Activated naive CD8-positive, alpha-beta T cell treated with anti-CD3 and anti-CD28 coated beads for 36 hours (primary cell): ENCODE measurements around the gene NFATC3. TPM values are rescaled to one million over a fixed set of nuclear protein-coding genes. Genes with fewer than 3 reads are reported as not detected.

Experiments used
- DNase-seq: peaks from one replicate; pipeline ENCODE4 v3.0.0; 2021
- H3K27ac Mint-ChIP-seq: one replicate; pipeline ENCODE4 v1.8.0; 2022; ENCODE audit warnings: mild to moderate bottlenecking, moderate library complexity, mixed read lengths
- H3K27me3 Mint-ChIP-seq: one replicate; pipeline ENCODE4 v1.8.0; 2022; ENCODE audit warnings: mild to moderate bottlenecking, mixed read lengths
- H3K36me3 Mint-ChIP-seq: one replicate; pipeline ENCODE4 v1.8.0; 2021; ENCODE audit warnings: mild to moderate bottlenecking, mixed read lengths
- H3K4me1 Mint-ChIP-seq: one replicate; pipeline ENCODE4 v1.8.0; 2021; ENCODE audit warnings: mixed read lengths
- H3K4me3 Mint-ChIP-seq: one replicate; pipeline ENCODE4 v1.8.0; 2022; ENCODE audit warnings: mild to moderate bottlenecking, moderate library complexity, mixed read lengths
- H3K9me3 Mint-ChIP-seq: one replicate; pipeline ENCODE4 v1.8.0; 2022; ENCODE audit warnings: mixed read lengths
- total RNA-seq, 2 experiments: library from RNA; stranded (reverse); gene quantifications; one replicate each; pipeline ENCODE4 v1.2.3, GENCODE V29; 2021

Gene NFATC3
- total RNA-seq: 10 to 100 TPM; 76.3 to 79.2 TPM

GRCh38 chr16:68085259-68086071 lies at the start of gene NFATC3:
NFATC3 (plus strand) TSS chr16:68085370; CDS start chr16:68085682, 312 bp downstream.
- peak; percentile 99 for DNase-seq
- Mint-ChIP-seq H3K4me3 (peak within 1 kb of the TSS; percentile 88), H3K36me3 (peaks cover 10% of the 10 kb centered on the region), H3K27me3 (no peaks in the 10 kb centered on the region), H3K4me1 (peaks cover 57% of the 10 kb centered on the region), H3K27ac (peak within 1 kb of the TSS; percentile 96), H3K9me3 (no peaks in the 10 kb centered on the region)

GRCh38 chr16:68037841-68038597 lies 47.2 kb upstream of the NFATC3 start:
- no peak overlapping the region for H3K4me3 Mint-ChIP-seq
- peak overlapping the region; percentile 8 for H3K27ac Mint-ChIP-seq
- H3K36me3 Mint-ChIP-seq: peaks cover 17% of the 10 kb centered on the region
- H3K9me3 Mint-ChIP-seq: no peaks in the 10 kb centered on the region
- no peaks in the 10 kb centered on the region for H3K27me3 Mint-ChIP-seq
- peaks cover 11% of the 10 kb centered on the region for H3K4me1 Mint-ChIP-seq
- DNase-seq: no peak

GRCh38 chr16:68040506-68041288 lies 44.5 kb upstream of the NFATC3 start:
- no peak overlapping the region for H3K27ac Mint-ChIP-seq
- peaks cover 20% of the 10 kb centered on the region for H3K36me3 Mint-ChIP-seq
- H3K9me3 Mint-ChIP-seq: no peaks in the 10 kb centered on the region
- no peak overlapping the region for H3K4me3 Mint-ChIP-seq
- H3K27me3 Mint-ChIP-seq: no peaks in the 10 kb centered on the region
- DNase-seq: peak; percentile 86
- H3K4me1 Mint-ChIP-seq: peaks cover 13% of the 10 kb centered on the region

- no peak for DNase-seq
- no peak overlapping the region for H3K27ac Mint-ChIP-seq
- H3K9me3 Mint-ChIP-seq: no peaks in the 10 kb centered on the region
- peaks cover 23% of the 10 kb centered on the region for H3K36me3 Mint-ChIP-seq
- no peaks in the 10 kb centered on the region for H3K27me3 Mint-ChIP-seq
- peaks cover 10% of the 10 kb centered on the region for H3K4me1 Mint-ChIP-seq
- no peak overlapping the region for H3K4me3 Mint-ChIP-seq
Observed at GRCh38 chr16:68041783-68042182, 43.4 kb upstream of the NFATC3 start.

GRCh38 chr16:68046106-68046505 lies 39.1 kb upstream of the NFATC3 start:
- peaks cover 26% of the 10 kb centered on the region for H3K36me3 Mint-ChIP-seq
- no peak for DNase-seq
- no peak overlapping the region for H3K27ac Mint-ChIP-seq
- H3K4me1 Mint-ChIP-seq: peaks cover 5% of the 10 kb centered on the region
- H3K4me3 Mint-ChIP-seq: no peak overlapping the region
- H3K9me3 Mint-ChIP-seq: no peaks in the 10 kb centered on the region
- H3K27me3 Mint-ChIP-seq: no peaks in the 10 kb centered on the region

- Mint-ChIP-seq H3K27ac (no peak overlapping the region), H3K27me3 (no peaks in the 10 kb centered on the region), H3K4me1 (peaks cover 5% of the 10 kb centered on the region), H3K36me3 (peaks cover 36% of the 10 kb centered on the region), H3K9me3 (no peaks in the 10 kb centered on the region), H3K4me3 (no peak overlapping the region)
- no peak for DNase-seq
Observed at GRCh38 chr16:68047987-68048386, 37.2 kb upstream of the NFATC3 start.

GRCh38 chr16:68049449-68049848 lies 35.7 kb upstream of the NFATC3 start:
- H3K27me3 Mint-ChIP-seq: no peaks in the 10 kb centered on the region
- peaks cover 3% of the 10 kb centered on the region for H3K4me1 Mint-ChIP-seq
- DNase-seq: no peak
- H3K9me3 Mint-ChIP-seq: no peaks in the 10 kb centered on the region
- H3K4me3 Mint-ChIP-seq: no peak overlapping the region
- no peak overlapping the region for H3K27ac Mint-ChIP-seq
- H3K36me3 Mint-ChIP-seq: peaks cover 39% of the 10 kb centered on the region

GRCh38 chr16:68055395-68055794 lies 29.8 kb upstream of the NFATC3 start:
- Mint-ChIP-seq H3K36me3 (peaks cover 51% of the 10 kb centered on the region), H3K27me3 (no peaks in the 10 kb centered on the region)

GRCh38 chr16:68059804-68060203 lies 25.4 kb upstream of the NFATC3 start:
- no peak for DNase-seq
- Mint-ChIP-seq H3K27me3 (no peaks in the 10 kb centered on the region), H3K9me3 (no peaks in the 10 kb centered on the region), H3K4me3 (no peak overlapping the region), H3K36me3 (peaks cover 57% of the 10 kb centered on the region), H3K27ac (peak overlapping the region; percentile 56), H3K4me1 (peaks cover 52% of the 10 kb centered on the region)

More at GRCh38 chr16:68055395-68055794, 29.8 kb upstream of the NFATC3 start:
- Mint-ChIP-seq H3K27ac (no peak overlapping the region), H3K9me3 (no peaks in the 10 kb centered on the region), H3K4me1 (peaks cover 16% of the 10 kb centered on the region), H3K4me3 (no peak overlapping the region)
- no peak for DNase-seq

- H3K4me3 Mint-ChIP-seq: no peak overlapping the region
- peaks cover 50% of the 10 kb centered on the region for H3K36me3 Mint-ChIP-seq
- no peaks in the 10 kb centered on the region for H3K9me3 Mint-ChIP-seq
- H3K27me3 Mint-ChIP-seq: no peaks in the 10 kb centered on the region
- H3K27ac Mint-ChIP-seq: peak overlapping the region; percentile 54
- peaks cover 57% of the 10 kb centered on the region for H3K4me1 Mint-ChIP-seq
- DNase-seq: no peak
Observed at GRCh38 chr16:68061396-68061795, 23.8 kb upstream of the NFATC3 start.

GRCh38 chr16:68062910-68063393 lies 22.2 kb upstream of the NFATC3 start:
- Mint-ChIP-seq H3K4me3 (no peak overlapping the region), H3K4me1 (peaks cover 61% of the 10 kb centered on the region), H3K27ac (peak overlapping the region; percentile 82), H3K9me3 (no peaks in the 10 kb centered on the region), H3K36me3 (peaks cover 48% of the 10 kb centered on the region), H3K27me3 (no peaks in the 10 kb centered on the region)
- DNase-seq: no peak

- DNase-seq: peak; percentile 66
- Mint-ChIP-seq H3K4me3 (no peak overlapping the region), H3K36me3 (peaks cover 40% of the 10 kb centered on the region), H3K27ac (peak overlapping the region; percentile 27), H3K27me3 (no peaks in the 10 kb centered on the region), H3K9me3 (no peaks in the 10 kb centered on the region), H3K4me1 (peaks cover 57% of the 10 kb centered on the region)
Observed at GRCh38 chr16:68064791-68065365, 20.3 kb upstream of the NFATC3 start.

GRCh38 chr16:68065716-68066305 lies 19.4 kb upstream of the NFATC3 start:
- no peak overlapping the region for H3K27ac Mint-ChIP-seq
- no peaks in the 10 kb centered on the region for H3K9me3 Mint-ChIP-seq
- H3K4me3 Mint-ChIP-seq: no peak overlapping the region
- H3K27me3 Mint-ChIP-seq: no peaks in the 10 kb centered on the region
- peaks cover 63% of the 10 kb centered on the region for H3K4me1 Mint-ChIP-seq
- no peak for DNase-seq
- peaks cover 44% of the 10 kb centered on the region for H3K36me3 Mint-ChIP-seq

GRCh38 chr16:68066763-68067162 lies 18.4 kb upstream of the NFATC3 start:
- Mint-ChIP-seq H3K4me1 (peaks cover 63% of the 10 kb centered on the region), H3K9me3 (no peaks in the 10 kb centered on the region), H3K4me3 (no peak overlapping the region), H3K27me3 (no peaks in the 10 kb centered on the region), H3K36me3 (peaks cover 45% of the 10 kb centered on the region), H3K27ac (no peak overlapping the region)
- DNase-seq: no peak
